SKM-1 treated with dmso at 0.1 percent for 144 hours (cell line): Measurements from ENCODE around the gene RAB23.

Experiments
- DNase-seq: peaks from one replicate; lab custom pipeline; 2025; ENCODE audit not compliant: unreplicated experiment; lab: John Stamatoyannopoulos, UW

RAB23 gene

GRCh38 chr6:57221936-57222742 lies at the start of gene RAB23:
RAB23 (minus strand) TSS chr6:57222307; CDS start chr6:57210380, 11,927 bp downstream.
- peak; percentile 67 for DNase-seq

- DNase-seq, result no peak
Observed at GRCh38 chr6:57268294-57268640, 46.2 kb upstream of the RAB23 start.

- peak; percentile 33 for DNase-seq
Observed at GRCh38 chr6:57267586-57268293, 45.6 kb upstream of the RAB23 start.

GRCh38 chr6:57265755-57266221 lies 43.7 kb upstream of the RAB23 start:
- DNase-seq, result no peak

GRCh38 chr6:57263739-57264138 lies 41.6 kb upstream of the RAB23 start:
- no peak for DNase-seq

- no peak for DNase-seq
Observed at GRCh38 chr6:57262901-57263694, 41.0 kb upstream of the RAB23 start.

- no peak for DNase-seq
Observed at GRCh38 chr6:57262488-57262887, 40.4 kb upstream of the RAB23 start.

GRCh38 chr6:57261926-57262325 lies 39.8 kb upstream of the RAB23 start:
- DNase-seq, result no peak

- no peak for DNase-seq
Observed at GRCh38 chr6:57259064-57259463, 37.0 kb upstream of the RAB23 start.

GRCh38 chr6:57257911-57258541 lies 35.9 kb upstream of the RAB23 start:
- no peak for DNase-seq

GRCh38 chr6:57256541-57256940 lies 34.4 kb upstream of the RAB23 start:
- DNase-seq, result no peak

GRCh38 chr6:57255451-57256169 lies 33.5 kb upstream of the RAB23 start:
- no peak for DNase-seq

- no peak for DNase-seq
Observed at GRCh38 chr6:57254055-57254717, 32.1 kb upstream of the RAB23 start.

- no peak for DNase-seq
Observed at GRCh38 chr6:57252975-57253374, 30.9 kb upstream of the RAB23 start.

GRCh38 chr6:57252137-57252536 lies 30.0 kb upstream of the RAB23 start:
- DNase-seq, result no peak

GRCh38 chr6:57250348-57250747 lies 28.2 kb upstream of the RAB23 start:
- no peak for DNase-seq

GRCh38 chr6:57248311-57248895 lies 26.3 kb upstream of the RAB23 start:
- no peak for DNase-seq

- DNase-seq, result no peak
Observed at GRCh38 chr6:57247603-57248002, 25.5 kb upstream of the RAB23 start.

- no peak for DNase-seq
Observed at GRCh38 chr6:57246307-57246706, 24.2 kb upstream of the RAB23 start.

- no peak for DNase-seq
Observed at GRCh38 chr6:57243954-57244353, 21.8 kb upstream of the RAB23 start.
